NT2/D1 (cell line): ENCODE data around the gene PLEKHA7.

Experiments
- SUZ12 ChIP-seq: IDR thresholded peaks from 2 replicates; pipeline ENCODE4 v1.6.1; 2011; ENCODE audit not compliant: insufficient read length, insufficient read depth; ENCODE audit errors: extremely low read depth
- YY1 ChIP-seq: IDR thresholded peaks from 2 replicates; pipeline ENCODE4 v1.6.1; 2011; ENCODE audit not compliant: insufficient read length, insufficient read depth
- ZNF274 ChIP-seq: IDR thresholded peaks from 2 replicates; pipeline ENCODE4 v1.6.1; 2011; ENCODE audit warnings: mild to moderate bottlenecking, low read depth, low read length

- no peak for TF ChIP-seq ZNF274
- no peak for TF ChIP-seq YY1
- no peak for TF ChIP-seq SUZ12
These were observed 140.9 kb downstream of the PLEKHA7 start for GRCh38 chr11:16873289-16873688.
